Psoas muscle (tissue), 8 donors: ENCODE measurements around the gene AP3M1. TPM values are rescaled to one million over a fixed set of nuclear protein-coding genes. Genes with fewer than 3 reads are reported as not detected.
A peak's percentile ranks its signal among the peaks of the same experiment; 100 is the strongest.

Source experiments
- ATAC-seq, 4 donors: fragments of 200-7000 bp; cut with Tn5 transposase; one replicate each; pipeline ENCODE4 v1.9.1; 2020; ENCODE audit warnings: moderate library complexity in 3 of 4, mild to moderate bottlenecking in 2 of 4
- DNase-seq, 2 donors: peaks; one replicate each; pipeline ENCODE4 v3.0.0-alpha.2; 2020
- H3K27ac ChIP-seq: fragments of 200-600 bp; one replicate; pipeline ENCODE4 v1.8.0; 2022
- H3K27me3 ChIP-seq, 3 donors: fragments of 200-600 bp in 1 of 3; one replicate each; pipeline versions ENCODE4 v1.6.1 to v1.8.0; 2013 to 2022; ENCODE audit warnings: low read length in 2 of 3, mild to moderate bottlenecking in 2 of 3, moderate library complexity in 1 of 3; ENCODE audit not compliant: insufficient read depth in 3 of 3
- H3K36me3 ChIP-seq, 2 donors: fragments of 200-600 bp in 1 of 2; one replicate each; pipeline versions ENCODE4 v1.6.1 to v1.8.0; 2013 to 2022; ENCODE audit warnings: low read depth in 1 of 2, mild to moderate bottlenecking in 1 of 2, moderate library complexity in 1 of 2; ENCODE audit not compliant: insufficient read depth in 1 of 2
- H3K4me1 ChIP-seq: fragments of 200-600 bp; one replicate; pipeline ENCODE4 v1.8.0; 2022
- H3K4me3 ChIP-seq: fragments of 200-600 bp; one replicate; pipeline ENCODE4 v1.8.0; 2022; ENCODE audit warnings: mild to moderate bottlenecking
- H3K9me3 ChIP-seq: fragments of 200-600 bp; one replicate; pipeline ENCODE4 v1.8.0; 2022
- WGBS, 3 donors: extraction: QIAGEN DNeasy Blood & Tissue Kit; methylation state at CpG; one replicate each; pipeline versions ENCODE4 v1.1.6 to v1.1.7; 2013; 5-methylcytosine and 5-hydroxymethylcytosine counted together
- intact Hi-C, 2 donors: fragments of 100-400 bp; cut with DNase I; formaldehyde crosslinking; loops; one replicate each; pipeline versions ENCODE4 v1.11.0 to v1.14.2; 2022
- long read RNA-seq, 2 donors: library from polyadenylated mRNA; unstranded; transcript quantifications; one replicate each; pipeline ENCODE4 v2.0.0, GENCODE V29; 2021
- polyA plus RNA-seq, 3 donors: library from polyadenylated mRNA; stranded (reverse); fragments of 200-250 nt; gene quantifications; one replicate each; pipeline ENCODE4 v1.2.3, GENCODE V29; 2013
- total RNA-seq, 4 donors: library from RNA; stranded (reverse); fragmentation: NEBNext Ultra II Directional in 2 of 4; extraction: Animal tissue kit (Norgen Biotek cat#: 25700) in 2 of 4; gene quantifications; one replicate each; pipeline versions ENCODE4 v1.2.1 to v1.2.4, GENCODE V29; 2021 to 2023
- TF ChIP-seq, protein P1 (sequence below): fragments of 200-600 bp; IDR thresholded peaks from one replicate; pipeline ENCODE4 v1.8.0; 2022; ENCODE audit warnings: antibody characterized with exemption
- donor health status: healthy with polysubstance abuse.
- donor health status: DM: no; HTN: no; CAD: no; lungs with moderate emphysema.
- donor health status: Bipolar disorder and iron deficiency.
- donor health status: healthy.
- donor health status: DM: yes; HTN: yes; CAD: no.
- donor health status: DM: no; HTN: no; CAD: no.
- donor health status: DM: no; HTN: no; CAD: no.
- donor health status: DM: yes; HTN: yes; CAD: no.

The AP3M1 gene, protein sequence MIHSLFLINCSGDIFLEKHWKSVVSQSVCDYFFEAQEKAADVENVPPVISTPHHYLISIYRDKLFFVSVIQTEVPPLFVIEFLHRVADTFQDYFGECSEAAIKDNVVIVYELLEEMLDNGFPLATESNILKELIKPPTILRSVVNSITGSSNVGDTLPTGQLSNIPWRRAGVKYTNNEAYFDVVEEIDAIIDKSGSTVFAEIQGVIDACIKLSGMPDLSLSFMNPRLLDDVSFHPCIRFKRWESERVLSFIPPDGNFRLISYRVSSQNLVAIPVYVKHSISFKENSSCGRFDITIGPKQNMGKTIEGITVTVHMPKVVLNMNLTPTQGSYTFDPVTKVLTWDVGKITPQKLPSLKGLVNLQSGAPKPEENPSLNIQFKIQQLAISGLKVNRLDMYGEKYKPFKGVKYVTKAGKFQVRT
- 10 to 100 TPM; 19.6 to 25.6 (median 20.9) TPM for total RNA-seq
- 10 to 100 TPM in 2 of 3 donors, 1 to 10 TPM in 1; 9.5 to 26.9 (median 14.5) TPM for polyA plus RNA-seq
- long read RNA-seq, donor 1, full-length matches to known transcripts, result 10 of 15 reads
- long read RNA-seq, donor 1, partial matches to known transcripts, result 0 of 15 reads
- long read RNA-seq, donor 1, other reads (novel, unspliced or antisense), result 5 of 15 reads
- long read RNA-seq, donor 2, full-length matches to known transcripts, result 16 of 28 reads
- long read RNA-seq, donor 2, partial matches to known transcripts, result 3 of 28 reads
- long read RNA-seq, donor 2, other reads (novel, unspliced or antisense), result 9 of 28 reads

DNA sequence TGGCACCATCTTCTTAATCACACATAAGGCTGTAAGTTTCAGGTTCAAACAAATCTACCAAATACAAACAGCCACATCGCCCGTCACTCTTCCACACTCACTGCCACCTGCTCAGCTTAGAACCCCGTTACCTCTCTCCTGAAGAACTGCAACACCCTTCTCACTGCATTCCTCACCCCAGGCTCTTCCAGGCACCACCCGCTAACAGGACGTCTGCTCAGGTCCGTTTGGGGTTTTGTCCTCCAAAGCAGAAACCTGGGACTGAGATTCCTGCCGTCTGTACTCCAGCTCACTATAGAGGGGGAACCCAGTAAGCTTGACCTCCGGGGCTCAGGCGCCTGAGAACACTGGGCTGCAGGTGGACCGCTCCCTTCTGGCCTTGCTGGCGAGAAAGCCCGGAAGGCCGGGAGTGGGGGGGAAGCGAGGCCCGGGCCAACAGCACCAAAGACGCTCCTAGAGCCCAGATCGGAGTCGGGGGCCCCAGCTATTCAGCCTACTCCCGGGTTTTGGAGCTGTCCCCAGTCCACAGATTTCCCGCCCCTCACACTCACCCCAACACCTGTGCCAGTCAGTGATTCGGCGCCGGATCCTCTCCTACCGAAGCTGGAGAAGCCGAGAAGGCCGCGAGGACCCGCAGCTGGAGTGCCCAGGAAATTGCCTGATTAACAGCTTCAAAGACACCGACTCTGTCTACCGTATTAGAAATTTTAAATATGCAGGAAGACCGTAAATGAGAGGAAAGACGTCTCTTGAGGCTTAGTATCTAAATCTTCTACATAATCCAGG lies at the start of gene AP3M1:
AP3M1 (minus strand) TSS at position 625 of the 786 bp plus-strand sequence. CDS start 12,449 bp downstream, outside the sequence.
- peak; percentile 71 to 76 (median 72) for ATAC-seq
- Histone ChIP-seq H3K27ac (peak within 1 kb of the TSS; percentile 96), H3K9me3 (no peaks in the 10 kb centered on the region), H3K4me1 (peaks cover 40% of the 10 kb centered on the region), H3K4me3 (peak within 1 kb of the TSS; percentile 96), H3K36me3 (peaks cover 0 to 30% of the 10 kb centered on the region in 2 donors), H3K27me3 (no peaks in the 10 kb centered on the region)
- TF ChIP-seq, protein P1, sequence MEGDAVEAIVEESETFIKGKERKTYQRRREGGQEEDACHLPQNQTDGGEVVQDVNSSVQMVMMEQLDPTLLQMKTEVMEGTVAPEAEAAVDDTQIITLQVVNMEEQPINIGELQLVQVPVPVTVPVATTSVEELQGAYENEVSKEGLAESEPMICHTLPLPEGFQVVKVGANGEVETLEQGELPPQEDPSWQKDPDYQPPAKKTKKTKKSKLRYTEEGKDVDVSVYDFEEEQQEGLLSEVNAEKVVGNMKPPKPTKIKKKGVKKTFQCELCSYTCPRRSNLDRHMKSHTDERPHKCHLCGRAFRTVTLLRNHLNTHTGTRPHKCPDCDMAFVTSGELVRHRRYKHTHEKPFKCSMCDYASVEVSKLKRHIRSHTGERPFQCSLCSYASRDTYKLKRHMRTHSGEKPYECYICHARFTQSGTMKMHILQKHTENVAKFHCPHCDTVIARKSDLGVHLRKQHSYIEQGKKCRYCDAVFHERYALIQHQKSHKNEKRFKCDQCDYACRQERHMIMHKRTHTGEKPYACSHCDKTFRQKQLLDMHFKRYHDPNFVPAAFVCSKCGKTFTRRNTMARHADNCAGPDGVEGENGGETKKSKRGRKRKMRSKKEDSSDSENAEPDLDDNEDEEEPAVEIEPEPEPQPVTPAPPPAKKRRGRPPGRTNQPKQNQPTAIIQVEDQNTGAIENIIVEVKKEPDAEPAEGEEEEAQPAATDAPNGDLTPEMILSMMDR, result no peak
- 0 to 1% (median 0%) methylated on average over 31 to 32 of the region's 32 CpGs for WGBS, 3 donors
- peak; percentile 86 to 93 for DNase-seq
- intact Hi-C loops, result no loop called here

DNA sequence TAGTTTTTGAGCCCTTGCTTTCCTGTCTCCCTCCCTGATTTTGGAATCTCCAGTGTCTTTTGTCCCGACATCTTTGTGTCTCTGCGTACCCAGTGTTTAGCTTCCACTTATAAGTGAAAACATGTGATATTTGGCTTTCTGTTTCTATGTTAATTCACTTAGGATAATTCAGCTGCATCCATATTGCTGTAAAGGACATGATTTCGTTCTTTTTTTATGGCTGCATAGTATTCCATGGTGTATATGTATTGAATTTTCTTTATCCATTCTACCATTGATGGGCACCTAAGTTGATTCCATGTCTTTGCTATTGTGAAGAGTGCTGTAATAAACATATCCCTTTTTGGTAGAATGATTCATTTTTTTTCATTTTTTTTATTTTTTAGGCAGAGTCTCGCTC lies 48.7 kb upstream of the AP3M1 start:
- H3K36me3 ChIP-seq, result peaks cover 0 to 6% of the 10 kb centered on the region in 2 donors
- H3K9me3 ChIP-seq, result no peaks in the 10 kb centered on the region
- TF ChIP-seq, protein P1, result no peak
- H3K4me1 ChIP-seq, result peaks cover 10% of the 10 kb centered on the region
- H3K27me3 ChIP-seq, result no peaks in the 10 kb centered on the region
- no peak overlapping the region for H3K27ac ChIP-seq
- ATAC-seq (no peak), DNase-seq (no peak)
- WGBS, 3 donors, result 97 to 98% (median 98%) methylated on average over 4 of the region's 4 CpGs
- no peak overlapping the region for H3K4me3 ChIP-seq
- intact Hi-C loops, result no loop called here

DNA sequence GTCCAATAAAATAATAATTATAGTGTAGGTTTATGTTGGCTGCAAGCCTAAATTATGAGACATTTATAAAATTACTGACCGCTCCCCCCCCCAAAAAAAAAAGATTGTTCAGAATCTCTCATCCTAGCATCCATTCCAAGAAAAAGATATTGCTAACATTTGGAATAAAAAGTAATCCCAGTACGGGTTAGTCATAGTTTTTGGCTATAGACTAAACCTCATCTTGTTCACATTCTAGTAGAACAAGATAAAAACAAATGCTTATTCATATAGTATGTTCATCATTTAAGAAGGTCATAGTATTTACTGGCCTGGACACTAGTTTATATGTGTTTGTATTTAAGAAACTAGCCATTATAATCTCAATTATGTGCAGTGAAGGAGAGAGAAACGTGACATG lies 44.4 kb upstream of the AP3M1 start:
- no peak overlapping the region for H3K27ac ChIP-seq
- H3K9me3 ChIP-seq, result no peaks in the 10 kb centered on the region
- no peak overlapping the region for H3K4me3 ChIP-seq
- no peaks in the 10 kb centered on the region for H3K27me3 ChIP-seq
- no peaks in the 10 kb centered on the region for H3K36me3 ChIP-seq
- intact Hi-C loops, result no loop called here
- no peak for ATAC-seq
- no peak for DNase-seq
- TF ChIP-seq, protein P1, result no peak
- WGBS, 3 donors, result 83 to 84% (median 83%) methylated on average over 3 of the region's 3 CpGs
- H3K4me1 ChIP-seq, result peaks cover 14% of the 10 kb centered on the region

DNA sequence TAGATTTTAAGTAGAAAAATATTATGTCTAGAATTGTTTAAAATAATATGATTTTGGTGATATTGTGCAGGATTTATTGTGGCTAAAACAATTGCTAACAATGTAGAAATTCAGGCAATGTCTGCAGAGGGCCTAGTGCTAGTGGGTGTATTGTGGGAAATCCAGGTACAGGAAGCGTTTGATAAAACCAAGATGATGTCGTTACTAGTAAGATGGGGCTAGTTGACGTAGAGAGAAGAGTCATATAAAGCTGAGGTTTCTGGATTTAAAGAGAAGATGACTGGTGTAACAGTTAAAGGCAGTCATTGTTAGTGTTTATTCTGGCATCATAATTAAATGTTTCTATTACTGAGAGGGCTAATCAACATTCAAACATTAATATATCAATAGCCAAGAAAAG lies 43.9 kb upstream of the AP3M1 start:
- intact Hi-C loops, result no loop called here
- no peaks in the 10 kb centered on the region for H3K27me3 ChIP-seq
- H3K4me3 ChIP-seq, result no peak overlapping the region
- no peaks in the 10 kb centered on the region for H3K36me3 ChIP-seq
- peaks cover 17% of the 10 kb centered on the region for H3K4me1 ChIP-seq
- ATAC-seq (no peak), DNase-seq (no peak)
- TF ChIP-seq, protein P1, result no peak
- H3K27ac ChIP-seq, result no peak overlapping the region
- no peaks in the 10 kb centered on the region for H3K9me3 ChIP-seq
- 84 to 90% (median 85%) methylated on average over 3 of the region's 3 CpGs for WGBS, 3 donors
